ENCODE results near the gene DNAH7. TPM values are rescaled to one million over a fixed set of nuclear protein-coding genes. Genes with fewer than 3 reads are reported as not detected.

Gene DNAH7
- total and polyA plus RNA-seq, 2 donors (not counting 3 experiments of a cell fraction or from before 2014, with no cell fraction given): 0.15 to 0.24 TPM

GRCh38 chr2:195758846-195759245 lies 309.8 kb downstream of the DNAH7 start:
- H3K9me3 ChIP-seq (replicated peaks; ENCODE audit: control insufficient read depth, insufficient read depth, low read length): no peaks in the 10 kb centered on the region
- H3K27me3 ChIP-seq (ENCODE audit: control insufficient read depth in 2 of 2, insufficient read depth in 2 of 2, low read length in 2 of 2): no peaks in the 10 kb centered on the region
- H3K4me2 ChIP-seq (ENCODE audit: insufficient read depth, low read length): no peak overlapping the region
- no peak overlapping the region for H3K4me3 ChIP-seq (replicated peaks in 1 of 3; ENCODE audit: insufficient read depth in 1 of 3, low read depth in 1 of 3, low read length in 3 of 3)
- DNase-seq (ENCODE audit: low read depth, low spot score) (no peak), FAIRE-seq (no peak)
- H3K36me3 ChIP-seq (ENCODE audit: control insufficient read depth in 2 of 2, extremely low read depth in 1 of 2, insufficient read depth in 2 of 2, low read length in 2 of 2): no peaks in the 10 kb centered on the region
- no TSS peak for BruUV-seq (replicated peaks)
- ChIA-PET CTCF (no interaction called here), POLR2A (no interaction called here)
- no peaks in the 10 kb centered on the region for H3K79me2 ChIP-seq (ENCODE audit: control insufficient read depth, insufficient read depth, low read length)
- no peak for TF ChIP-seq POLR2A (IDR thresholded peaks at IDR 0.05; ENCODE audit: low read depth, low read length)
- no peak for TF ChIP-seq GATA2 (IDR thresholded peaks at IDR 0.05; ENCODE audit: insufficient read depth, insufficient read length, low read depth, low read length)
- no peak for TF ChIP-seq EZH2 (IDR thresholded peaks at IDR 0.05; ENCODE audit: borderline replicate concordance, low read depth, low read length, severe bottlenecking)
- TF ChIP-seq MAX (IDR thresholded peaks at IDR 0.05; ENCODE audit: insufficient read depth, insufficient read length): no peak
- no peak for TF ChIP-seq JUN (IDR thresholded peaks at IDR 0.05; ENCODE audit: borderline replicate concordance, insufficient read depth, insufficient read length, low read depth)
- TF ChIP-seq MYC (IDR thresholded peaks at IDR 0.05; ENCODE audit: low read depth, low read length): no peak
- no peak for TF ChIP-seq CTCF (IDR thresholded peaks at IDR 0.05; ENCODE audit: extremely low read depth in 1 of 2, insufficient read depth in 1 of 2, low read depth in 1 of 2, low read length in 2 of 2)
- TF ChIP-seq POLR2AphosphoS5 (IDR thresholded peaks at IDR 0.05; ENCODE audit: insufficient read depth, low read depth, low read length): no peak
- no peak overlapping the region for H2AFZ ChIP-seq (ENCODE audit: low read depth, low read length)
- no peak overlapping the region for H3K9ac ChIP-seq (replicated peaks; ENCODE audit: extremely low read depth, insufficient read depth, low read length)
- H3K4me1 ChIP-seq (ENCODE audit: control insufficient read depth, extremely low read depth, insufficient read depth, low read length): no peaks in the 10 kb centered on the region
- intact Hi-C loops (cut with micrococcal nuclease) (no loop called here), dilution Hi-C loops (cut with MboI; ENCODE audit: extremely low pct_ligation_motif_present, low sequenced_read_pairs) (no loop called here)
- H3K9me1 ChIP-seq (replicated peaks; ENCODE audit: control insufficient read depth, extremely low read depth, insufficient read depth, low read length): no peaks in the 10 kb centered on the region
- H3K27ac ChIP-seq (ENCODE audit: insufficient read depth, low read depth, low read length): no peak overlapping the region
- H4K20me1 ChIP-seq (replicated peaks; ENCODE audit: control insufficient read depth, extremely low read depth, insufficient read depth, low read length): no peaks in the 10 kb centered on the region
